ENCODE data around the gene TKTL1.

TKTL1 gene

DNA sequence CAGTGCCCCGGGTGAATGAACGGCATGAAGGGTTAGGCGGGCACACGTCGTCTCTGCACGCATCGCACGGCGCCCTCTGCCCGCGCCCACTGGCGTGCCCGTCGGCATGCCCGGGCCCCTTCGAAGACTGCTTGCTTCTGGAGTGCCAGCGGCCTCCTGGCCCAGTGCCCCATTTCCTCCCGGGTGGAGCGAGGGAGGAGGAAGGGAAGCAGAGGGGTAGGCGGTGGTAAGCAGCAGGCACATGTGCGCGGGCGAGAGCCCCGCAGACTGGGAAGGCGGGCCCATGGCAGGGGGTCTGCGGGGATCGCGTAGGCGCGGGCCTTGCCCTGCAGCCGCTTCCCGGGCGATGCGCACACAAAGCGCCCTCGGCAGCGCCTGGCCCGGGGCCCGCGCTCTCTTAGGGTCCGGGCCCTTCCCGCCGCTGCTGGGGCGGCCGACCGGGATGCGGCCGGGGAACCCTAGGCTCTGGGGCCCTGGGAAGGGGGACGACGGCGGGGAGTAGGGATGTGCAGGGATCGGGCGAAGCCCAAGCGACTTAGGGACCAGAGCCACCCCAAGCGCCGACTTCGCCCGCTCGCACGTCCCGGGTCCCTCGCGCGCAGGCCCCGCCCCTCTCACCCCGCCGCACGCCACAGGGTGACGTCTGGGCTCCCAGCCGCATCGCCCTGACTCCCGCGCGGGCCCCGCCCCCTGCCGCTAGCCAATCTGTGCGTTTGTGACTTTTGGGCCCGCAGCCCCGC, 82.6 kb downstream of the TKTL1 start:
- DNase-seq (ENCODE audit: low read depth): no peak

- peak; percentile 74 for DNase-seq (ENCODE audit: low read depth)
Observed at GRCh38 chrX:154378799-154379568, 83.4 kb downstream of the TKTL1 start, which contains the start of gene EMD. EMD (plus strand) TSS chrX:154379295; CDS start chrX:154379485, 190 bp downstream.

DNA sequence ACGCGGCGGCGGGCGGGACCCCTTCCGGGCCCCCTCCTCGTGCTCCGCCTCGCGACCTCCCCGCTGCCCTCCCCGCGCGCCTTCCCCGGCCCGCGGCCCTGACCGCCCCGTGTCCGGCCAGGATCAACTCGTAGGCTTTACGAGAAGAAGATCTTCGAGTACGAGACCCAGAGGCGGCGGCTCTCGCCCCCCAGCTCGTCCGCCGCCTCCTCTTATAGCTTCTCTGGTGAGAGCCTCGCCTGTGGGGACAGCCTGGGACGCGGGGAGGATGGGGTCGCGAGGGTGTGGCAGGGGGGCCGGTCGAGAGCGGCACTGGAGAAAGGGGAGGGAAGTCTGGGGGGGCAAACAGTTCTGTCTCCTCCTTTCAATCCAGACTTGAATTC, 84.0 kb downstream of the TKTL1 start:
- no peak for DNase-seq (ENCODE audit: low read depth)

Data from GM04503 (cell line).